DMS53 treated with DMSO at 0.1 percent for 48 hours (cell line): Measurements from ENCODE around the gene RFFL.
"Not testable (repeated sequence)": the region's sequence is repeated elsewhere in the genome, so short reads cannot be mapped to it uniquely, and the experiment has no call there.

ENCODE experiments used
- DNase-seq: peaks from one replicate; lab custom pipeline; 2025; ENCODE audit not compliant: unreplicated experiment; lab: John Stamatoyannopoulos, UW

The RFFL gene

GRCh38 chr17:35063514-35064223 lies at the start of gene RFFL:
Gene RFFL (minus strand): TSS chr17:35063707. CDS start chr17:35026553, 37,154 bp downstream.
- peak; percentile 89 for DNase-seq

GRCh38 chr17:35110791-35111190 lies 47.3 kb upstream of the RFFL start:
- DNase-seq, result not testable (repeated sequence)

DNA sequence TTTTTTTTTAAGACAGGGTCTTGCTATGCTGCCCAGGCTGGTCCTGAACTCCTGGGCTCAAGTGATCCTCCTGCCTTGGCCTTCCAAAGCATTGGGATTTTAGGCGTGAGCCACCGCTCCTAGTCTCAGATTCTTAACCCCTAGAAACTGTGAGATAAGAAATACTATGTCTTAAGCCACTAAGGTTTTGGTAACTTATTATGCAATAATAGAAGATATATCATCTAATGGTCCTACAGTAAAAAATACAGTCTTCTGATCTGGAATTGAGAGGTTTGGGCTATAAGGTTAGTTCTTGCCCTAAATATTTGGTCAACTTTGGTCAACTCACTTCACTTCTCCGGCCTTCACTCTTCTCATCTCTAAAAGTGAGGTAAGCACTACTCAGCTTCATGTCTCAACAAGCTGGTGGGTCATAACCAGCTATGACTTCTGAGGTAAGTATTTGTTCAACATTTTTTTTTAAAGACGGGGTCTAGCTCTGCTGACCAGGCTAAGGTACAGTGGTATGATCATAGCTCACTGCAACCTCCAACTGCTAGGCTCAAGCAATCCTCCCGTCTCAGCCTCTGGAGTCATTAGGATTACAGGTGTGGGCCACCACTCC lies 41.4 kb upstream of the RFFL start:
- DNase-seq, result no peak

DNA sequence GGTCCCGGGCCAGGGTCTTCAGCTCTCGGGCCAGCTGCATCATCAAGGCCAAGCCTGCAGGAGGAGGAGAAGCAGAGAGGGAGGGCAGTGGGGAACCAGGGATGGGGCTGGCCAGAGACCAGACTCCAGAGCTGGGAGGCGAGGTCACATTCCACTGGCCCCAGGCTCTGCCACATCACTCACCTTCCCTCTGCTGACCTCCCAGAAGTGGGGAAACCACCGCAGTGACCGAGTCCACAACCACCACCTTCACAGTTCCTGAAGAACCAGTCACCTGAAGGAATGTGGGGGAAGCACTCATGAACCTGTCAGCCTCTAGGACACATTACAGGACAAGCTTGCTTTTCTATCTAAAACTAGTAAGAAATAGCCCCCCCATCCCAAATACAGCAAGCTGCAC lies 39.8 kb upstream of the RFFL start:
- DNase-seq, result no peak

GRCh38 chr17:35101725-35102124 lies 38.2 kb upstream of the RFFL start:
- no peak for DNase-seq

DNA sequence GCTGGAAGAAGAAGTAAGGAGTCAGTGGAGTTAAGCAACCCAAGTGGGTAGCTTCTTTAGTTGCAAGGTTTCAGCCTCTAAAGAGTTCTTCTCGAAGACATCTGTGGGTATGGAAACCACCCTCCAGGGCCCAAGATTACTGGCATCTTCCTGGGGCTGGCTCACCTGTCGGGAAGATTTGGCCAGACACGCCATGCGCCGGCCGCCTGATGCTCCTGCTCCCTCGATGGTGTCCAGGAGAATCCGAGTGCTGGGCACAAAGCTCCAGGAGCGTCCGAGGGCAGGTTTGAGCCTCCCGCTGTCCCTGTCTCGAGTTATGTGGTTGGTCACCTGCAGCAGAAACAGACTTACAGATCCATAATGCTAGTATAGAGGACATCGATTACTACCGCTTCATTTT lies 37.5 kb upstream of the RFFL start:
- DNase-seq, result no peak

DNA sequence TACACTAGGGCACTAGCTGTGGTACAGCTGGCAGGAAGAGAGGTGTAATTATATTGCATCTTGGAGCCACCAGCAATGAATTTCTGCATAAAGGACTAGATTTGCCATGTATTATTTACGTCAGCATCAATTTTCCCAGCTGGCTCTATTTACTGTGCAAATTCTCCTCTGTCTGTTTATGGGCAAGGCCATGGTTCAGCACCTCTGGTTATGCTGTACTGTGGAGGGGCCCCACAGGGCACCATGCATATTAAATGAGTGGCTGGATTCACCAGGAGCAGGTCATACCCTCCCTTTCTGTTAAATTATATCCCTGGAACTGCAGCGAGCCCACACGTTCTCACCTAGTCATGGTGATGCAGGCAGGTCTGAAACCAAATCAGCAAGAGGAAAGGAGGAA lies 36.4 kb upstream of the RFFL start:
- DNase-seq, result no peak

- DNase-seq, result no peak
These were observed 34.3 kb upstream of the RFFL start for GRCh38 chr17:35097776-35098175.

DNA sequence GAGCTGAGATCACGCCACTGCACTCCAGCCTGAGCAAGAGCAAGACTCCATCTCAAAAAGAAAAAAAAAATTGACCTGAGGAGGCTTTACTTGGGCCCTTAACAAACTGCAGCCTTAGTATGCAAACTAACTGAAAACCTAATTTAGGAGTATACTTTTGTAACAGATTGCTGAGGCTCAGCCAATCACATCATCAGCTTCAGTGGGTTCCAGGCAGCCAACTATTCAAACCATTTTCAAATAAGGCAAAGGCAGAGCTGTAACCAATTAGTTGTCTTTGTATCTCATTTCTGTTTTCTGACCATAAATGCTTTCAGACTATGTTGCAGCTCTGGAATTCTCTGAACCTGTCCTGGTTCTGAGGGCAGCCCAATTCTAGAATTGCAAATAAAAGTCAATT lies 32.2 kb upstream of the RFFL start:
- DNase-seq, result no peak

DNA sequence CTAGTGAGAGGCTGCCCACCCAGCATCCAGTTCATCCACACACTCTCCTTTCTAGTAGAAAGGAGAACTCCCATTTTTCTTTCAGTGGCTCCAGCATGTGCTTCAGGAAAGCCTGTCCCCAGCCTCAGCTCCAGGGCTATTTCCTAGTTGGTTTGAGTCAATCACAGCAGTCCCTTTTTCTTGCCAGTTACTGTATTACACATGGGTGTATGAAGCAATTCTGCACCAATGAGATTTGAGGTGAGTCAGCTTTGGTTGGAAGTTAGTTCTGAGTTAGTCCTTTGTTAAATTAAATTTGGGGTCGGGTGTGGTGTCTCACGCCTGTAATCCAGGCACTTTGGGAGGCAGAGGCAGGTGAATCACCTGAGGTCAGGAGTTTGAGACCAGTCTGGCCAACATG lies 31.4 kb upstream of the RFFL start:
- DNase-seq, result no peak

GRCh38 chr17:35090707-35091106 lies 27.2 kb upstream of the RFFL start:
- DNase-seq, result not testable (repeated sequence)

GRCh38 chr17:35089586-35090296 lies 26.2 kb upstream of the RFFL start:
- peak; percentile 47 for DNase-seq

GRCh38 chr17:35088881-35089585 lies 25.5 kb upstream of the RFFL start:
- DNase-seq, result peak; percentile 53

- peak; percentile 35 for DNase-seq
These were observed 24.9 kb upstream of the RFFL start for GRCh38 chr17:35088356-35088880.

DNA sequence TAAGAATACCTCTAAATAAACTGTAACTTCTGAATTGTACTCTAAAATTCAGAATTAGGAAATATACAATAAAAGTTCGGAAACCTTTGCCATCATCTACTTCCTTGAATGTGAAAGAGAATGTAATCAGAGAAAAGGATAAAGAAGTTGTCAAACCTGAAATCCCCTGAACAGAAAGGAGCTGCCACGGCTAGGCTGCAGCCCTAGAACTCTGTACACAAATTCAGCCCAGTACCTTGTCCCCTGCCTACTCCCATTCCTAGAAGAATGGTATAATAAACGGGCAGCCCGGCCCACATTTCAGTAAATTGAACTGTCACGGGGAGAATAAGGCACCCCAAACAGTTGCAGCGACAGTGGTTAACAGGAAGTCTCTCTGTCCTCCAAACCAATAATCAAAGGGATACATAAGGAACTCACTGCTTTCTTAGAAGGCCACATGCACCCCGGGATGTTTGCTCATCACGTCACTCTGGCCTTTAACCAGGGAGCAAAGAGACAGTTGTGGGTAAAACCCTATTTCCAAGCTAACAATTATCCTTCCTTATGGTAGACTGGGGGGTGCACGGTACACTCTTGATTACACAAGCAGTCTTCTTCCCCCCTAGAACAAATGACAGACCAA lies 24.3 kb upstream of the RFFL start:
- DNase-seq, result peak; percentile 35

DNA sequence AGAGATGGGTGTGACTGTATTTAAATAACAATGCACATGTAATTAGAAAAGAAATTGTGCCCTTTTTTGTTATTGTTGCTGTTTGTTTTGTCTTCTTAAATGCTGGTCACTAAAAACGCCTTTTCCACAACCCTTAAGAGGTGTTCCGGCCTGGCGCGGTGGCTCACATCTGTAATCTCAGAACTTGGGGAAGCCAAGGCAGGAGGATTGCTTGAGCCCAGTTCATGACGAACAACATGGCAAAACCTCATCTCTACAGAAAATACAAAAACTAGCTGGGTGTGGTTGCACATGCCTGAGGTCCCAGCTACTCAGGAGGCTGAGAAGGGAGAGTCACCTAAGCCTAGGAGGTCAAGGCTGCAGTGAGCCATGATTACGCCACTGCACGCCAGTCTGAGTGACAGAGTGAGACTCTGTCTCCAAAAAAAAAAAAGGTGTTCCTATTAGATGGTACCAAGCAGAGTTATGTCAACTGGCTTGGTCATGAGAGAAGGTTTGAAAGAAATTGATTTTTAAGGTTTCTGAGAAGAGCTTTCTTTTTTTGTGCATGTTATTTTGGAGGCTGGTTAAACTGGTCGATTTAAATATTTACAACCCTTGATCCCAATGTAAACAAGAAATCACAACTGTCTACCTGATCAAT lies 23.5 kb upstream of the RFFL start:
- DNase-seq, result no peak

GRCh38 chr17:35086164-35086563 lies 22.7 kb upstream of the RFFL start:
- DNase-seq, result no peak

GRCh38 chr17:35084987-35085386 lies 21.5 kb upstream of the RFFL start:
- DNase-seq, result no peak

DNA sequence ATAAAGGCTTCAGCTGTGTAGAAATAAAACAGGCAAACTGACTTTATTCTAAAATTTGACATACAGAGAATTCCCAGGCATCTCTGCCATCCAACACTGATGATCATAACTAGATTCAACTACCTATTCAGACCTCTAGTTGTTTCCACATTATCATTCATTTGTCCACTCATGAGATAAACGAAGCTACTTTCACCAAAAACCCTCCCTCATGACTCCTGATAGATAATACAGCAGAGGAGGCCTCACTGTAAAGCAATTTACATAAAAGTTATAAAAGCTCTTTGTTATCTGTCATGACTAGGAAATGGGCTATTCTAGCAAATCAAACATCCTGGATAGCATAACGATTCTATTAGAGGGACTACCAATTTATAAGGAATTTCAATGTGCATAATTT lies 19.6 kb upstream of the RFFL start:
- DNase-seq, result no peak

DNA sequence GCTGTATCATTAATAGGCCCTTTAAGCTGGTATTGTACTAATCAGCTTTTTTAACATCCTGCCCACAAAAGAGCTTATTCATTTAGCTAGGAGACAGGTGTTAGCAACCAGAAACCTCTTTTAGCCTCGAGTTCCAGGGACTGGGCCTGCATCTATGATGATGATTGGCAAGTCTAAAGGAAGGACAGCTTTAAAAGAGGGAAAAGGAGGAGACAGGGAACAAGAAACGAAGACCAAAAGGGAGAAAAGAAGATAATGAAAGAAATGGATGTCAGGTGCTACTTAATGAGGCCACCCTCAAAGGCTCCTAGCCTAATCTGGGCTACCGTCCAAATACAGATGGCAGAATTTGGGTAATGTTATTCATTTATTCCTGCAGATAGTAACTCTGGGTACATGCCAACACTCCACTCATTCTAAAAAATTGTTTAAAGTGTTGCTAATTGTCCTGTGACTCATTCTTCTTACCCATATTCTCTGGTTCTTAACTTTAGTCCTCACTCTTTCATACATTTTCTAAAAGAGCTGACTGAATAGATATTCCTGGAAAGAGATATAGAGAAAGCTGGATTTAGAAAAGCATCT lies 18.7 kb upstream of the RFFL start:
- no peak for DNase-seq
